Globus pallidus (tissue), 1 donor: Measurements from ENCODE around the gene BRD4.

Source experiments
- DNase-seq: peaks from one replicate; pipeline ENCODE4 v3.0.0-alpha.2; 2015; ENCODE audit warnings: low spot score

The BRD4 gene

DNA sequence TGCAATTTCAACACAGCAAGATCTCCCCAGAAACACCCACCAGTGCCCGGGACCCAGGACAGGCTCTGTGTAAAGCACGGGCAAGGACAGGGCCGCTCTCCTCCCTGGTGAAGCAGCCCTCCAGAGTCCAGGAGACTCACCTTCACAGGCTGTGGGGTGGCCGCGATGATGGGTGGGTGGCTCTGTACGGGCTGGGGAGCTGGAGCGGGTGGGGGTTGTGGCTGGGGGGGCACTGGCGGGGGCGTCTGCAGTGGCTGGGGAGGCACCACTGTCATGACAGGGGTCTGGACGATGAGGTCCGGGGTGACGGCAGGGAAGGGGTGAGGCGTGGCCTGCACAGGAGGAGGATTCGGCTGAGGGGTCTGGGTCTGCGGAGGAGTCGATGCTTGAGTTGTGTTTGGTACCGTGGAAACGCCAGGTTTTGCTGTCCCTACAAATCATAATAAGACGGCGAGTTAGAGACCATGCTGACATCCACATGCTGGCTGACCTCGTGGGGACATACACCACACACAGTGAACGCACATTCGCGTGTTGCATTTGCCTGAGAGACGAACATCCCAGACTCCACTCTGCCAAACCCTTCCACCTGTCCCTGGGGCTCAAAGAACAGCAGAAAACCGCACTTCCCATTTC lies 67.0 kb downstream of the BRD4 start:
- no peak for DNase-seq

- no peak for DNase-seq
These were observed 67.5 kb downstream of the BRD4 start for GRCh38 chr19:15264933-15265206.

DNA sequence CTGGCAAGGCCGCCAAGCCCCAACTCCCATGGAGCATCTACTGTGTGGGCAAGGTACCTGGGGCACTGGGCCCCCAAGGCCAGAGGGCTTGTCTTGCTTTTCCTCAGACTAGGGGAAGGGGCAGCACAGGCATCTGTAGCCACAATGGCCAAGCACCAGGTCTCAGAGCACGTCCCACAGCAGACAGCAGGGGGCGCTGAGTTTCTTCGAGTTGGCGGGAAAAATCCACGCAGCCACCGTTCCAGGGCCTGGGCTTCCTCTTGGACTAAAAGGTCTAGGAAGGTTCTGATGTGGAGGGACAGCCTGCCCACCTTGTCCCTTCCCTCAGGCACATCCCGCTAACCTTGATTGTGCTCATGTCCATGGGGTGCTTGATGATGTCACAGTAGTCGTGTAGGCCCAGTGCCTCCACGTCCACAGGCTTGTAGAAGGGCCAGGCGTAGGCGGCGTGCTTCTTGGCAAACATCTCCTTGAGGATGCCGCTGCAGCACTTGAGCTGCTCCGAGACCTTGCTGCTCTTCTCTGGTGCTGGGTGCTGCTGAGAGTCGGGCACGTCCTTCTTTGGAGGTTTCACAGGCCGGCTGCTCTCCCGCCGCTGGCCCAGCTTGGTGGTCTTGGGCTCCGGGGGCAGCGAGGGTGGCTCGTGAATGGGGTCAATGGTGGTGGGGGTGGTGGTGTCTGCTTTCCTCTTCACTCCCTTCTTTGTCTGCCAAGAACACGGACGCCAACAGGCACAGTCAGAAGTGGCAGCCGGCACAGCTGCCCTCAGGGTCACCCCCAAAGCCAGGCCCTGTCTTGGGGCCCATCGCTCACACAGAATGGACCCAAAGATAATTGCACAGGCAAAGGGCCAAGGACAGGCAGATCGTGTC lies 68.0 kb downstream of the BRD4 start:
- DNase-seq = peak; percentile 62

- no peak for DNase-seq
These were observed 68.9 kb downstream of the BRD4 start for GRCh38 chr19:15263361-15263985.

GRCh38 chr19:15262011-15262410 lies 70.3 kb downstream of the BRD4 start:
- no peak for DNase-seq

DNA sequence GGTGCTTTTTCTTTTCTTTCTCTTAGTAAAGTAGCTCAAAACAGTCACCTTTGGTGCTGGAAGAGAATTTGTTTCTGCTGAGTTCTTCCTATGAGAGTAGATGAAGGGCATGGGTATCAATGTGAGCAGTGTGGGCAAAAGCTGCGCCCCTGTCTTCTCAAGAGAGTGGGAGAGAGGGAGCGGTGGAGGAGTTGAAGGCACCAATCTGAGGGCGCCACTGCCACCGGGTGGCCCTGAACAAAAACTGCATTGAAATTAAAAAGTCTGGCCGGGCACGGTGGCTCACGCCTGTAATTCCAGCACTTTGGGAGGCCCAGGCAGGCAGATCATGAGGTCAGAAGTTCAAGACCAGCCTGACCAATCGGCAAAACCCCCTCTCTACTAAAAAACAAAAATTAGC lies 71.4 kb downstream of the BRD4 start:
- no peak for DNase-seq

- DNase-seq = no peak
These were observed 72.4 kb downstream of the BRD4 start for GRCh38 chr19:15259907-15260306.

- no peak for DNase-seq
These were observed 74.6 kb downstream of the BRD4 start for GRCh38 chr19:15257782-15258181.

DNA sequence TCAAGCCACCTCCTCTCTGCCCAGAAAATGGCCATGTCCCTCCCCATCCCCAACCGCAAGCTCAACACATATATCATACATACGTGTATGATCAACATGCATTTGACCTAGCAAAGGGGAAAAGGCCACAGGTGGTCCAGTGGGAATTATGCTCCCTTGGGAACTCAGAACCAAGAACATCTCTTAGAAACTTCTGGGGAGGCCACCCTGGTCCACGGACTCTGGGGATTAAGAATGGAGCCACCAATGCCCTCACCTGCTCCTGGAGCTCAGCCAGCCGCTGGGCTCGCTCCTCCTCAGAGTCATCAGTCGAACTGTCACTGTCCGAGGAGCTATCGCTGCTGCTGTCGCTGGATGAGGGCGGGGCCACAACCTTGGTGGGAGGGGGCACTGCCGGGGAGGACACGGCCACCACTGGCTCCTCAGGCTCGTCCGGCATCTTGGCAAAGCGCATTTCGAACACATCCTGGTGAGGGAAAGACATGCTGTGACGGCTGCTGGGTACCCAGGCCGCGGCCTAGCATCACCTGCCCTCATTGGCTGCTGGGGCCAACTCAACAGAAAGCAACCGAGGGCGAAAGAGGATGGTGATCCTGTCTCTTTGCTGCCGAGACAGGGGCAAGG lies 75.5 kb downstream of the BRD4 start:
- DNase-seq = no peak

DNA sequence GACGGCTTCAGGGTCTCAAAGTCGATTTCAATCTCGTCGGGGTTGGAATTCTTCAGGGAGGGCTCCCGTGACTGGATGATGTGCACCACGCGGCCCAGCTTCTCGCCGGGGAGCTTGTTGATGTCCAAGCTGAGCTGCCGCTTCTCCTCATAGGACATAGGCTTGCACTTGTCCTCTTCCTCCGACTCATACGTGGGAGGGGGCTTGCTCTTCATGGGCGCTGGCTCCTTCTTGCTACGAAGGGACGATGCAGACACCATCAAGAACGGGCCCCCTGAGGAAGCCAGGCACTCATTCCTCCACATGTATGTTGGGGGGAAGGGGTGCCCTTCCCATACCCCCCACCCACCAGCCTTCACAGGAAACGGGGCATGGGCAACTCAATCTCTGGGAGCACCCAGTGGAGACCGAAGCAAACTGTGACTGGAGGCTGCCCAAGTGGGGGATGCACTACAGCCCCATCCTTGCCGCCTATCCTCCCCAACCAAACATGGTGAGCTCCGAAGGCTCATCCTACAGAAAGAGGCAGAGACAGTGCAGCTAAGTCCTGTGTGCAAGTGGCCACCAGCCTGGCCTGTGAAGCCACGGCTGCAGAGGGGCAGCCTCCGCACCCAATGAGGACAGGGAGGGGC lies 76.9 kb downstream of the BRD4 start:
- DNase-seq = no peak

DNA sequence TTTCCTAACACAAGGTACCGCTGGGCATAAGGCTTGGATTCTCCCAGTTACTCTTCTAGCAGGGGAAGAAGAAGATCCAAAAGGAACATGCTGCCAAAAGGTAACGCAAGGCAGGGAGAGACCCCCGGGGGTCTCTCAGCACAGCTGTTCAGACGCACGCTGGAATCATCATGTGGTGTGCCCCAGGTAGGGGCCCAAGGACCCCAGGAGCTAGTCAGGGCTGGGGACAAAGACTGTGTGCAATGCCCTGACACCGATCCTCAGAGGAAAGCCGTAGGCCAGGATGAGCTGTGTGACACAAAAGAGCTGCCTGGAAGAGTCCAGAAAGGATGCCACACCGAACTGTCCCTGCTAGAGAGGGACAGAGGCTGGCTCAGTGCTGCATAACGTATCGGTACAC lies 77.8 kb downstream of the BRD4 start:
- no peak for DNase-seq

- DNase-seq = no peak
These were observed 78.8 kb downstream of the BRD4 start for GRCh38 chr19:15253513-15253912.

DNA sequence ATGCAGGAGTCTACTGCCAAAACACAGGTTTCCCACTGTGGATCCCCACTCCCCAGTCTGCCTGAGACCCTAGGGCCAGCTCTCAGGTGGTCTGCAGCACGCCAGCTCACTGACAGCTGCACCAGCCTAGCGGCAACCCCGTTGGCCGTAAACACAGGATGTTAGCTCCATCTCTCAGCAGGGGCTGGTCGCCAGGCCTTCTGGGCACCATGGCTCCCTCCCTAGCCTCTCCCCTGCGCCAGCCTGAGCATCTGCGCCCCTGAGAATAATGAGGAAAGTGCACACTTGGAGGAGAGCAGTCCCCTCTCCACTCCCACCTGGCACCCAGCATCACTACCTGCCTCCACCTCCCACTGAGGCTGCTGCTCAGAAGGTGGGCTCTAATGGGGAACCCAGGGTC lies 79.3 kb downstream of the BRD4 start:
- DNase-seq = no peak

DNA sequence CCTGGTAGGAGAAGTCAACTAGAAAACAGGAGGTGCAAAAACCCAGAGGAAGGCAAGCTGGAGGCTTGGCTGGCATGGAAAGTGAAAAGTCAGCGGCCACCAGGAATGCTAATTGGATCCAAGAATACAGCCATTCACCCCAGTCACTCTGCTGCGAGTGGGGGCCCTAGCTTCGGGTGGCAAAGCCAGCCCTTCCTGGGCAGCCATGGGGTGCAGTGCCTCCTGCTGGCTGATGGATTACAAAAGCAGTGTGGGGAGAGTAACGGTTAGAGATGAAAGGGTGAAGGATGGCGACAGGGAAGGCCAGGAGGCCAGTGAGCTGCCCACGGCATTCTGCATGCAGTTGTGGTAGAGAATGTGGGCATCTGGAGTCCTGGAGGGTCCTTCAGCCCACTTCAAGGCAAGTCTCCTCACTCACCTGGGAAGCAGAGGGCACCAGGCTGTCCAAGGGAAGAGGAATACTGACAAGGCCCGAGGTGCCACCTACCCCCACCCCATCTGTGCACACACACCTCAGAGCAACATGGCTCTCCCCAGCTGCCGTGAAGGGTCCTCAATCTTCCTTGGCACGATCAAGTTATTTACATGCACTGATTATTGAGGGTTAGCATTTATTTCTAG lies 79.8 kb downstream of the BRD4 start:
- peak; percentile 80 for DNase-seq

DNA sequence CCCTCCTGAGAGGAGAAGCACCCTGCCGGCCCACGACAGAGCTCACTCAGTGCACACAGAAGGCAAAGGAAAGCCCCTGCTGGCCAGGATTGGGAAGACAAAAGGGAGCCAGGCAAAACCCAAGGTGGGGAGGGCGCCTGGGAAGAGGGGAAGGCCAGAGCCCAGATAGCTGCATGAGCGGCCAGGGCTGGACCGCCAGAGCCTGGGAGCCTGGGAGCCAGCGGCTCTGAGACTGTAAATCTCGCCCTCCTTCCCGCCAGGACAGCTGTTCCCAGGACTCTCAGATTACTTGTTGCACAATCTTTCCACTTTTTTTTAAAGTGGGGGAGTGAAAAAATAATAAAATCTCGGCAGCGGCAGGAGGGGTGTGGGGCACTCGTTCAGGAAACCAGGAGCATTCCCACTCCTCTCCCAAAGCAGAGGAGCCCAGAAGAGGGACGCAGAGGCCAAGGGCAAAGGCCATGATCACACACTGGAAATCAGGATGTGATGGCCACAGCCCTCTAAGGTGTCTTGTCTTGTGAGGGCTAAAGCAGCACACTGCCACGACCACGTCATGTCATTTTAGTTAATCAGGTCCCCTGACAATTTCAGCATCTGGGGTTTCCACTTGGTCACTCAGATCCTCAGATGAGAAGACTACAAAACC lies 80.5 kb downstream of the BRD4 start:
- no peak for DNase-seq

GRCh38 chr19:15251010-15251748 lies 81.2 kb downstream of the BRD4 start:
- no peak for DNase-seq

GRCh38 chr19:15250640-15250993 lies 81.7 kb downstream of the BRD4 start:
- DNase-seq = no peak

- no peak for DNase-seq
These were observed 82.2 kb downstream of the BRD4 start for GRCh38 chr19:15249972-15250639.

DNA sequence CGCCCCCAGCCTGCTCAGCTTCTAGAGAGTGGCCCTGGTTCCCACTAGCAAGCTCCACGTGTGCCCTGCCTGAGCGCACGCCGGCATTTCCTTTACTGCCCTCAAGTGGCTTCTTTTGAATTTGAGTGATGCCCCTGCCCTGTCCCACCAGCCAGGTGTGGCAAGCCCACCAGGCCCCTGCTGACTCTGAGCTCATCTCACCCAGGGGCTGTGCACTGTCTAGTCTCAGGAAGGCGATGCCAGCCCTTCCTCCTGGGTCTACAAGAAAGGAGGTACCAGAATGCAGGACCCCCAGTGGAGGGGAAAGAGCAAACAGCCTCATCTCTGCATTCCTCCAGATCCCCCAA lies 82.8 kb downstream of the BRD4 start:
- no peak for DNase-seq
